ENCODE data around the gene SCML2.
"Not testable (repeated sequence)": the region's sequence is repeated elsewhere in the genome, so short reads cannot be mapped to it uniquely, and the experiment has no call there.

DNA sequence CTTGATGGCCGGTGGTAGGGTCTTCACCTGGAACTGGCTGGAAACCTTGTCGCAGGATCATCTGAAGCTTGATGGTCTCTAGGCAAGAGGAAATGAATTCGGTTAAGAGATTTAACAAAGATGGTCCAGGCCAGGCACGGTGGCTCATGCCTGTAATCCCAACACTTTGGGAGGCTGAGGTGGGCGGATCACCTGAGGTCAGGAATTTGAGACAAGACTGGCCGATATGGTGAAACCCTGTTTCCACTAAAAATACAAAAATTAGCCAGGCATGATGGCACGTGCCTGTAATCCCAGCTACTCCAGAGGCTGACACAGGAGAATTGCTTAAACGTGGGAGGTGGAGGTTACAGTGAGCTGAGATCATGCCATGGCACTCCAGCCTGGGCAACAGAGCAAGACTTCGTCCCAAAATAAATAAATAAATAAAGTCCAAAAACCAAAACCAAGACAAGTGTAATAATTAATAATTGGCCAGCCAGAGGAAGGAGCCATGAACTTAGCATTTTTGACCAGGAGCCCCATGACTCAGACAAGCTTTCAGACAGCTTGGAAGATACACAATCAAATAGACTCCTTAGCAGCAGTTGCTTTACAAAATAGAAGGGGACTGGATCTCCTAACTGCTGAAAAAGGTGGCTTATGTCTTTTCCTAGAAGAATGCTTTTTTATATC lies 20.8 kb upstream of the SCML2 start:
- not testable (repeated sequence) for TF ChIP-seq SUZ12 (IDR thresholded peaks at IDR 0.05; ENCODE audit: extremely low read depth, insufficient read depth, insufficient read length); ZNF274 (IDR thresholded peaks at IDR 0.05; ENCODE audit: low read depth, low read length); YY1 (IDR thresholded peaks at IDR 0.05; ENCODE audit: insufficient read depth, insufficient read length)
